ENCODE results near the gene BBLN.

Gene BBLN

GRCh38 chr9:128191406-128192046, 31.5 kb downstream of the BBLN start, which contains the start of gene CIZ1:
Gene CIZ1, minus strand, starts transcription at chr9:128191572. Its CDS starts 715 bp downstream, at chr9:128190857.
- peak; percentile 93 to 98 for ATAC-seq

GRCh38 chr9:128192601-128193371, 32.7 kb downstream of the BBLN start:
- ATAC-seq = peak in 1 of 2 donors; percentile 68

GRCh38 chr9:128193469-128194096, 33.5 kb downstream of the BBLN start:
- no peak for ATAC-seq

GRCh38 chr9:128201441-128202369, 41.6 kb downstream of the BBLN start:
- ATAC-seq = no peak

GRCh38 chr9:128202648-128203023, 42.6 kb downstream of the BBLN start:
- no peak for ATAC-seq

GRCh38 chr9:128203024-128203706, 43.1 kb downstream of the BBLN start, which contains the start of gene DNM1:
Gene DNM1, plus strand, starts transcription at chr9:128203379. Its CDS starts 92 bp downstream, at chr9:128203471.
- ATAC-seq = peak; percentile 86

GRCh38 chr9:128203707-128204551, 43.9 kb downstream of the BBLN start:
- peak in 1 of 2 donors; percentile 14 for ATAC-seq

- no peak for ATAC-seq
These were observed 44.8 kb downstream of the BBLN start for GRCh38 chr9:128204858-128205257.

- ATAC-seq = no peak
These were observed 45.4 kb downstream of the BBLN start for GRCh38 chr9:128205296-128205944.

GRCh38 chr9:128206484-128206883, 46.4 kb downstream of the BBLN start:
- ATAC-seq = no peak

- no peak for ATAC-seq
These were observed 47.1 kb downstream of the BBLN start for GRCh38 chr9:128206916-128207910.

- ATAC-seq = no peak
These were observed 48.3 kb downstream of the BBLN start for GRCh38 chr9:128208386-128208785.

- ATAC-seq = no peak
These were observed 49.0 kb downstream of the BBLN start for GRCh38 chr9:128208946-128209669.

- ATAC-seq = no peak
These were observed 51.3 kb downstream of the BBLN start for GRCh38 chr9:128211186-128211980.

GRCh38 chr9:128211981-128212281, 51.9 kb downstream of the BBLN start:
- no peak for ATAC-seq
